ENCODE measurements around the gene SYT5. TPM values are rescaled to one million over a fixed set of nuclear protein-coding genes. Genes with fewer than 3 reads are reported as not detected.

Gene SYT5
- total and polyA plus RNA-seq, 2 of the 13 experiments (the other 11 are each of a cell fraction or from before 2014, with no cell fraction given) = not detected

DNA sequence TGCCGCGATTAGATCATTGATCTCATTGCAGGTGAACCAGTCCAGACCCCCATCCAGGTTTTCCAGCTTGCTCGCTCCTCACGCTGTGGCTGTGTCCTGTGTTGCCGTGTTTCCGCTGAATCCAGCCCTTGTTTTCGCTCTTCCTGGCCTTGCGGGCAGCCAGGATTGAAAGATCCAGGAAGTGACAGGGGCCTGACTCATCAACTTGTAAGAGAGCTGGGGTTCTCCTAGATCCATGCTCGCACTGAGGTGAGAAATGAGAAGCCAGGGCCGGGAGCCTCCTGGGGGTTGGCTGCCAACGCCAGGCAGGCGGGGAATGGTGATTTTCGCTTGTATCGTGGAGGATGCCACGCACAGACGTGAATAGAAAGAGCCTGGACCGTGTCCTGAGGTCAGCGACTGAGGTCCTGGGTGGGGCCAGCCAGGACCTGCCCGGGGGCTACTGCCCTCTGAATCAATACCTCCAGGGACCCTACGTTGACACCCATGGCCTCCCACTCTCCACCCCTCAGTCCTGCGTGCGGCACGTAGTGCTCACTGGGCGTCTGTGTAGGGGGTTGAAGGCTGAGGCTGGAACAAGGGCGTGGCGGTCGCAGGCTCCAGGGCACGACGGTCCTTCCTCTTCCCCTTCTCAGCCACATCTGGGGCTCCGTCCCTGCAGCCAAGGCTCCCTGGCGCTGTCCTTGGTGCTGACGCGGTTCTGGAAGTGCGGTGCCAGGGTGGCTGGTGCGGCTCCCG lies 36.5 kb upstream of the SYT5 start (continued):
- TF ChIP-seq, protein P1, sequence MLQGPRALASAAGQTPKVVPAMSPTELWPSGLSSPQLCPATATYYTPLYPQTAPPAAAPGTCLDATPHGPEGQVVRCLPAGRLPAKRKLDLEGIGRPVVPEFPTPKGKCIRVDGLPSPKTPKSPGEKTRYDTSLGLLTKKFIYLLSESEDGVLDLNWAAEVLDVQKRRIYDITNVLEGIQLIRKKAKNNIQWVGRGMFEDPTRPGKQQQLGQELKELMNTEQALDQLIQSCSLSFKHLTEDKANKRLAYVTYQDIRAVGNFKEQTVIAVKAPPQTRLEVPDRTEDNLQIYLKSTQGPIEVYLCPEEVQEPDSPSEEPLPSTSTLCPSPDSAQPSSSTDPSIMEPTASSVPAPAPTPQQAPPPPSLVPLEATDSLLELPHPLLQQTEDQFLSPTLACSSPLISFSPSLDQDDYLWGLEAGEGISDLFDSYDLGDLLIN (CRISPR knock-in tag; IDR thresholded peaks at IDR 0.05; ENCODE audit: borderline replicate concordance) = peak; percentile 96; the same call in 1 of the 2 replicates
- TF ChIP-seq HOXA5 (CRISPR knock-in tag; IDR thresholded peaks at IDR 0.05) (peak; percentile 94), EP300 (IDR thresholded peaks at IDR 0.05; ENCODE audit: low read depth in 2 of 2, low read length in 2 of 2) (peak in 1 of 2 experiments; percentile 65; a peak in 2 of 4 replicates), EP300 (CRISPR knock-in tag; IDR thresholded peaks at IDR 0.05; ENCODE audit: borderline replicate concordance) (peak; percentile 77), ZBTB3 (CRISPR knock-in tag; IDR thresholded peaks at IDR 0.05; ENCODE audit: borderline replicate concordance, low read depth) (no peak), ZNF230 (CRISPR knock-in tag; IDR thresholded peaks at IDR 0.05) (peak; percentile 88), MIXL1 (CRISPR knock-in tag; IDR thresholded peaks at IDR 0.05) (peak; percentile 95), ARNT2 (CRISPR knock-in tag; IDR thresholded peaks at IDR 0.05; ENCODE audit: low read depth) (peak; percentile 96), ZNF563 (CRISPR knock-in tag; IDR thresholded peaks at IDR 0.05) (peak; percentile 91), YEATS4 (CRISPR knock-in tag; IDR thresholded peaks at IDR 0.05; ENCODE audit: borderline replicate concordance) (peak; percentile 78; the same call in 1 of the 2 replicates), PRMT3 (CRISPR knock-in tag; IDR thresholded peaks at IDR 0.05; ENCODE audit: borderline replicate concordance, low read depth) (peak; percentile 91), ZSCAN12 (CRISPR knock-in tag; IDR thresholded peaks at IDR 0.05) (peak; percentile 95), ZSCAN9 (CRISPR knock-in tag; IDR thresholded peaks at IDR 0.05; ENCODE audit: borderline replicate concordance) (peak; percentile 98), CHD2 (IDR thresholded peaks at IDR 0.05; ENCODE audit: low read depth, low read length) (peak; percentile 43; the same call in 1 of the 2 replicates), SUZ12 (IDR thresholded peaks at IDR 0.05; ENCODE audit: low read depth, low read length) (0 out of 2 replicates have a peak, but pooled peaks have one; percentile 32), SCMH1 (CRISPR knock-in tag; IDR thresholded peaks at IDR 0.05; ENCODE audit: borderline replicate concordance) (no peak), PHB2 (IDR thresholded peaks at IDR 0.05; ENCODE audit: partially characterized antibody) (no peak)
- TF ChIP-seq, protein P2, sequence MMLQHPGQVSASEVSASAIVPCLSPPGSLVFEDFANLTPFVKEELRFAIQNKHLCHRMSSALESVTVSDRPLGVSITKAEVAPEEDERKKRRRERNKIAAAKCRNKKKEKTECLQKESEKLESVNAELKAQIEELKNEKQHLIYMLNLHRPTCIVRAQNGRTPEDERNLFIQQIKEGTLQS (CRISPR knock-in tag; IDR thresholded peaks at IDR 0.05) = peak; percentile 87
- TF ChIP-seq, protein P3, sequence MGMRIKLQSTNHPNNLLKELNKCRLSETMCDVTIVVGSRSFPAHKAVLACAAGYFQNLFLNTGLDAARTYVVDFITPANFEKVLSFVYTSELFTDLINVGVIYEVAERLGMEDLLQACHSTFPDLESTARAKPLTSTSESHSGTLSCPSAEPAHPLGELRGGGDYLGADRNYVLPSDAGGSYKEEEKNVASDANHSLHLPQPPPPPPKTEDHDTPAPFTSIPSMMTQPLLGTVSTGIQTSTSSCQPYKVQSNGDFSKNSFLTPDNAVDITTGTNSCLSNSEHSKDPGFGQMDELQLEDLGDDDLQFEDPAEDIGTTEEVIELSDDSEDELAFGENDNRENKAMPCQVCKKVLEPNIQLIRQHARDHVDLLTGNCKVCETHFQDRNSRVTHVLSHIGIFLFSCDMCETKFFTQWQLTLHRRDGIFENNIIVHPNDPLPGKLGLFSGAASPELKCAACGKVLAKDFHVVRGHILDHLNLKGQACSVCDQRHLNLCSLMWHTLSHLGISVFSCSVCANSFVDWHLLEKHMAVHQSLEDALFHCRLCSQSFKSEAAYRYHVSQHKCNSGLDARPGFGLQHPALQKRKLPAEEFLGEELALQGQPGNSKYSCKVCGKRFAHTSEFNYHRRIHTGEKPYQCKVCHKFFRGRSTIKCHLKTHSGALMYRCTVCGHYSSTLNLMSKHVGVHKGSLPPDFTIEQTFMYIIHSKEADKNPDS (CRISPR knock-in tag; IDR thresholded peaks at IDR 0.05) = peak; percentile 83; the same call in 1 of the 2 replicates
- TF ChIP-seq, protein P4, sequence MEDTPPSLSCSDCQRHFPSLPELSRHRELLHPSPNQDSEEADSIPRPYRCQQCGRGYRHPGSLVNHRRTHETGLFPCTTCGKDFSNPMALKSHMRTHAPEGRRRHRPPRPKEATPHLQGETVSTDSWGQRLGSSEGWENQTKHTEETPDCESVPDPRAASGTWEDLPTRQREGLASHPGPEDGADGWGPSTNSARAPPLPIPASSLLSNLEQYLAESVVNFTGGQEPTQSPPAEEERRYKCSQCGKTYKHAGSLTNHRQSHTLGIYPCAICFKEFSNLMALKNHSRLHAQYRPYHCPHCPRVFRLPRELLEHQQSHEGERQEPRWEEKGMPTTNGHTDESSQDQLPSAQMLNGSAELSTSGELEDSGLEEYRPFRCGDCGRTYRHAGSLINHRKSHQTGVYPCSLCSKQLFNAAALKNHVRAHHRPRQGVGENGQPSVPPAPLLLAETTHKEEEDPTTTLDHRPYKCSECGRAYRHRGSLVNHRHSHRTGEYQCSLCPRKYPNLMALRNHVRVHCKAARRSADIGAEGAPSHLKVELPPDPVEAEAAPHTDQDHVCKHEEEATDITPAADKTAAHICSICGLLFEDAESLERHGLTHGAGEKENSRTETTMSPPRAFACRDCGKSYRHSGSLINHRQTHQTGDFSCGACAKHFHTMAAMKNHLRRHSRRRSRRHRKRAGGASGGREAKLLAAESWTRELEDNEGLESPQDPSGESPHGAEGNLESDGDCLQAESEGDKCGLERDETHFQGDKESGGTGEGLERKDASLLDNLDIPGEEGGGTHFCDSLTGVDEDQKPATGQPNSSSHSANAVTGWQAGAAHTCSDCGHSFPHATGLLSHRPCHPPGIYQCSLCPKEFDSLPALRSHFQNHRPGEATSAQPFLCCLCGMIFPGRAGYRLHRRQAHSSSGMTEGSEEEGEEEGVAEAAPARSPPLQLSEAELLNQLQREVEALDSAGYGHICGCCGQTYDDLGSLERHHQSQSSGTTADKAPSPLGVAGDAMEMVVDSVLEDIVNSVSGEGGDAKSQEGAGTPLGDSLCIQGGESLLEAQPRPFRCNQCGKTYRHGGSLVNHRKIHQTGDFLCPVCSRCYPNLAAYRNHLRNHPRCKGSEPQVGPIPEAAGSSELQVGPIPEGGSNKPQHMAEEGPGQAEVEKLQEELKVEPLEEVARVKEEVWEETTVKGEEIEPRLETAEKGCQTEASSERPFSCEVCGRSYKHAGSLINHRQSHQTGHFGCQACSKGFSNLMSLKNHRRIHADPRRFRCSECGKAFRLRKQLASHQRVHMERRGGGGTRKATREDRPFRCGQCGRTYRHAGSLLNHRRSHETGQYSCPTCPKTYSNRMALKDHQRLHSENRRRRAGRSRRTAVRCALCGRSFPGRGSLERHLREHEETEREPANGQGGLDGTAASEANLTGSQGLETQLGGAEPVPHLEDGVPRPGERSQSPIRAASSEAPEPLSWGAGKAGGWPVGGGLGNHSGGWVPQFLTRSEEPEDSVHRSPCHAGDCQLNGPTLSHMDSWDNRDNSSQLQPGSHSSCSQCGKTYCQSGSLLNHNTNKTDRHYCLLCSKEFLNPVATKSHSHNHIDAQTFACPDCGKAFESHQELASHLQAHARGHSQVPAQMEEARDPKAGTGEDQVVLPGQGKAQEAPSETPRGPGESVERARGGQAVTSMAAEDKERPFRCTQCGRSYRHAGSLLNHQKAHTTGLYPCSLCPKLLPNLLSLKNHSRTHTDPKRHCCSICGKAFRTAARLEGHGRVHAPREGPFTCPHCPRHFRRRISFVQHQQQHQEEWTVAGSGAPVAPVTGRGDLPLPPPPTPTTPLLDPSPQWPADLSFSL (CRISPR knock-in tag; IDR thresholded peaks at IDR 0.05) = peak; percentile 66
